ENCODE results near the gene GMIP. TPM values are rescaled to one million over a fixed set of nuclear protein-coding genes. Genes with fewer than 3 reads are reported as not detected.

The GMIP gene
- total RNA-seq, 4 donors from 2014 or later: 6.4 to 21.0 (median 19.1) TPM

- no peak overlapping the region for H3K4me3 ChIP-seq (ENCODE audit: low read depth, poor library complexity, severe bottlenecking)
- no peak for DNase-seq (ENCODE audit: low spot score in 2 of 2)
- intact Hi-C loops (cut with DNase I; ENCODE audit: low total_unique reads): no loop called here
- WGBS, 2 donors: 96% methylated on average over 20 of the region's 20 CpGs
- no peak for TF ChIP-seq POLR2A (IDR thresholded peaks at IDR 0.05)
- TF ChIP-seq, protein P1, sequence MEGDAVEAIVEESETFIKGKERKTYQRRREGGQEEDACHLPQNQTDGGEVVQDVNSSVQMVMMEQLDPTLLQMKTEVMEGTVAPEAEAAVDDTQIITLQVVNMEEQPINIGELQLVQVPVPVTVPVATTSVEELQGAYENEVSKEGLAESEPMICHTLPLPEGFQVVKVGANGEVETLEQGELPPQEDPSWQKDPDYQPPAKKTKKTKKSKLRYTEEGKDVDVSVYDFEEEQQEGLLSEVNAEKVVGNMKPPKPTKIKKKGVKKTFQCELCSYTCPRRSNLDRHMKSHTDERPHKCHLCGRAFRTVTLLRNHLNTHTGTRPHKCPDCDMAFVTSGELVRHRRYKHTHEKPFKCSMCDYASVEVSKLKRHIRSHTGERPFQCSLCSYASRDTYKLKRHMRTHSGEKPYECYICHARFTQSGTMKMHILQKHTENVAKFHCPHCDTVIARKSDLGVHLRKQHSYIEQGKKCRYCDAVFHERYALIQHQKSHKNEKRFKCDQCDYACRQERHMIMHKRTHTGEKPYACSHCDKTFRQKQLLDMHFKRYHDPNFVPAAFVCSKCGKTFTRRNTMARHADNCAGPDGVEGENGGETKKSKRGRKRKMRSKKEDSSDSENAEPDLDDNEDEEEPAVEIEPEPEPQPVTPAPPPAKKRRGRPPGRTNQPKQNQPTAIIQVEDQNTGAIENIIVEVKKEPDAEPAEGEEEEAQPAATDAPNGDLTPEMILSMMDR (IDR thresholded peaks at IDR 0.05): no peak
These were observed 36.0 kb upstream of the GMIP start for GRCh38 chr19:19679176-19680073.

- H3K4me3 ChIP-seq (ENCODE audit: low read depth, poor library complexity, severe bottlenecking): no peak overlapping the region
- TF ChIP-seq POLR2A (IDR thresholded peaks at IDR 0.05): no peak
- TF ChIP-seq, protein P1 (IDR thresholded peaks at IDR 0.05): no peak
- peak in 1 of 2 donors; percentile 28 for DNase-seq (ENCODE audit: low spot score in 2 of 2)
- intact Hi-C loops (cut with DNase I; ENCODE audit: low total_unique reads): no loop called here
- 95 to 97% methylated on average over 7 of the region's 7 CpGs for WGBS, 2 donors
These were observed 34.1 kb upstream of the GMIP start for GRCh38 chr19:19677579-19677978.

DNA sequence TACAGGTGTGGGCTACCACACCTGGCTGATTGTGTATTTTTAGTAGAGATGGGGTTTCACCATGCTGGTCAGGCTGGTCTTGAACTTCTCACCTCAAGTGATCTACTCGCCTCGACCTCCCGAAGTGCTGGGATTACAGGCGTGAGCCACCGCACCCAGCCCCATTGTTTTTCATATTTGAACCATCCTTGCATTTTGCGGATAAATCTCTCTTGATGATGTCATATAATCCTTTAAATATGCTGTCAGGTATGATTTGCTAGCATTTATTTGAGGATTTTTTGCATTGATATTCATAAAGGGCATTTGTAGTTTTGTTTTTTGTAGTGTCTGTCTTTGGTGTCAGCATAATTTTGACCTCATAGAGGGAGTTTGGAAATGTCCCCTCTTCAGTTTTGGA is 30.9 kb upstream of the GMIP start:
- DNase-seq (ENCODE audit: low spot score in 2 of 2): no peak
- no peak overlapping the region for H3K4me3 ChIP-seq (ENCODE audit: low read depth, poor library complexity, severe bottlenecking)
- no peak for TF ChIP-seq POLR2A (IDR thresholded peaks at IDR 0.05)
- TF ChIP-seq, protein P1 (IDR thresholded peaks at IDR 0.05): no peak
- WGBS, 2 donors: 98 to 99% methylated on average over 6 of the region's 6 CpGs
- intact Hi-C loops (cut with DNase I; ENCODE audit: low total_unique reads): no loop called here

DNA sequence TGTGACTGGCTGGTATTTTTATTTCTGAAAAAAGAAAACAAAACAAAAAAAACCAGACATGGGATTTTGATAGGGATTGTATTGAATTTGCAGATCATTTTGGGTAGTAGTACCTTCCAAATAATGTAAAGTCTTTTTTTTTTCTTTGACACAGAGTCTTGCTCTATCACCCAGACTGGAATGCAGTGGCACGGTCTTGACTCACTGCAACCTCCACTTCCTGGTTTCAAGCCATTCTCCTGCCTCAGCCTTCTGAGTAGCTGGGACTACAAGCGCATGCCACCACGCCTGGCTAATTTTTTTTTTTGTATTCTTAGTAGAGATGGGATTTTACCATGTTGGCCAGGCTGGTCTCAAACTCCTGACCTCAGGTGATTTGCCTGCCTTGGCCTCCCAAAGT is 29.4 kb upstream of the GMIP start:
- H3K4me3 ChIP-seq (ENCODE audit: low read depth, poor library complexity, severe bottlenecking): no peak overlapping the region
- no peak for DNase-seq (ENCODE audit: low spot score in 2 of 2)
- intact Hi-C loops (cut with DNase I; ENCODE audit: low total_unique reads): no loop called here
- 95 to 99% methylated on average over 3 of the region's 3 CpGs for WGBS, 2 donors
- TF ChIP-seq, protein P1 (IDR thresholded peaks at IDR 0.05): no peak
- TF ChIP-seq POLR2A (IDR thresholded peaks at IDR 0.05): no peak

- H3K4me3 ChIP-seq (ENCODE audit: low read depth, poor library complexity, severe bottlenecking): no peak overlapping the region
- no peak for TF ChIP-seq POLR2A (IDR thresholded peaks at IDR 0.05)
- TF ChIP-seq, protein P1 (IDR thresholded peaks at IDR 0.05): no peak
- DNase-seq (ENCODE audit: low spot score in 2 of 2): peak in 1 of 2 donors; percentile 63
- intact Hi-C loops (cut with DNase I; ENCODE audit: low total_unique reads): no loop called here
- WGBS, 2 donors: 67 to 68% methylated on average over 10 of the region's 10 CpGs
These were observed 26.7 kb upstream of the GMIP start for GRCh38 chr19:19670070-19670551.
